Mammary epithelial cell (primary cell): Measurements from ENCODE around the gene ZEB2.

ENCODE experiments used
- CTCF ChIP-seq, 2 donors: IDR thresholded peaks in 1 of 2; conservative IDR thresholded peaks in 1 of 2; 2 replicates each; pipeline ENCODE4 v1.5.1; 2011 to 2012; ENCODE audit warnings: inconsistent platforms in 2 of 2, low read length in 2 of 2, mild to moderate bottlenecking in 2 of 2, control low read depth in 1 of 2, low read depth in 1 of 2; ENCODE audit not compliant: insufficient read depth in 1 of 2; ENCODE audit errors: extremely low read depth in 1 of 2
- EZH2 ChIP-seq: IDR thresholded peaks from 2 replicates; pipeline ENCODE4 v1.6.1; 2012; ENCODE audit warnings: low read length, inconsistent platforms, borderline replicate concordance

GRCh38 chr2:144409241-144409640 is 110.7 kb downstream of the ZEB2 start:
- TF ChIP-seq CTCF (conservative IDR thresholded peaks at IDR 0.05 in 1 of 2, IDR thresholded peaks at IDR 0.05 in 1 of 2; ENCODE audit: extremely low read depth in 1 of 2, insufficient read depth in 1 of 2, low read depth in 1 of 2, low read length in 2 of 2), result no peak
- TF ChIP-seq EZH2, result no peak
